ENCODE measurements around the gene SLC44A3. TPM values are rescaled to one million over a fixed set of nuclear protein-coding genes. Genes with fewer than 3 reads are reported as not detected.
A peak's percentile ranks its signal among the peaks of the same experiment; 100 is the strongest.

SLC44A3 gene
- total RNA-seq, 1 donor from 2014 or later: 19.3 TPM

GRCh38 chr1:94846308-94846707 is 26.2 kb downstream of the SLC44A3 start:
- Histone ChIP-seq H3K36me3 (peaks cover 14% of the 10 kb centered on the region), H3K27ac (no peak overlapping the region), H3K4me1 (no peaks in the 10 kb centered on the region), H3K4me3 (no peak overlapping the region), H3K9me3 (no peaks in the 10 kb centered on the region), H3K27me3 (ENCODE audit: low read depth) (no peaks in the 10 kb centered on the region)
- DNase-seq (no peak), ATAC-seq (no peak)
- no peak for TF ChIP-seq CTCF (IDR thresholded peaks at IDR 0.05)
- intact Hi-C loops (cut with DNase I): no loop called here

GRCh38 chr1:94851571-94851970 is 31.4 kb downstream of the SLC44A3 start:
- H3K36me3 ChIP-seq: peaks cover 6% of the 10 kb centered on the region
- intact Hi-C loops (cut with DNase I): no loop called here
- ATAC-seq: no peak
- no peak for DNase-seq
- H3K4me3 ChIP-seq: no peak overlapping the region
- H3K4me1 ChIP-seq: peaks cover 16% of the 10 kb centered on the region
- TF ChIP-seq CTCF (IDR thresholded peaks at IDR 0.05): no peak
- no peaks in the 10 kb centered on the region for H3K27me3 ChIP-seq (ENCODE audit: low read depth)
- no peak overlapping the region for H3K27ac ChIP-seq
- H3K9me3 ChIP-seq: no peaks in the 10 kb centered on the region

- peaks cover 16% of the 10 kb centered on the region for H3K4me1 ChIP-seq
- no peak overlapping the region for H3K27ac ChIP-seq
- H3K4me3 ChIP-seq: no peak overlapping the region
- DNase-seq: no peak
- H3K36me3 ChIP-seq: peaks cover 4% of the 10 kb centered on the region
- no peaks in the 10 kb centered on the region for H3K27me3 ChIP-seq (ENCODE audit: low read depth)
- no peaks in the 10 kb centered on the region for H3K9me3 ChIP-seq
- intact Hi-C loops (cut with DNase I): no loop called here
- no peak for TF ChIP-seq CTCF (IDR thresholded peaks at IDR 0.05)
- no peak for ATAC-seq
Measured at GRCh38 chr1:94852788-94853187, 32.6 kb downstream of the SLC44A3 start.

DNA sequence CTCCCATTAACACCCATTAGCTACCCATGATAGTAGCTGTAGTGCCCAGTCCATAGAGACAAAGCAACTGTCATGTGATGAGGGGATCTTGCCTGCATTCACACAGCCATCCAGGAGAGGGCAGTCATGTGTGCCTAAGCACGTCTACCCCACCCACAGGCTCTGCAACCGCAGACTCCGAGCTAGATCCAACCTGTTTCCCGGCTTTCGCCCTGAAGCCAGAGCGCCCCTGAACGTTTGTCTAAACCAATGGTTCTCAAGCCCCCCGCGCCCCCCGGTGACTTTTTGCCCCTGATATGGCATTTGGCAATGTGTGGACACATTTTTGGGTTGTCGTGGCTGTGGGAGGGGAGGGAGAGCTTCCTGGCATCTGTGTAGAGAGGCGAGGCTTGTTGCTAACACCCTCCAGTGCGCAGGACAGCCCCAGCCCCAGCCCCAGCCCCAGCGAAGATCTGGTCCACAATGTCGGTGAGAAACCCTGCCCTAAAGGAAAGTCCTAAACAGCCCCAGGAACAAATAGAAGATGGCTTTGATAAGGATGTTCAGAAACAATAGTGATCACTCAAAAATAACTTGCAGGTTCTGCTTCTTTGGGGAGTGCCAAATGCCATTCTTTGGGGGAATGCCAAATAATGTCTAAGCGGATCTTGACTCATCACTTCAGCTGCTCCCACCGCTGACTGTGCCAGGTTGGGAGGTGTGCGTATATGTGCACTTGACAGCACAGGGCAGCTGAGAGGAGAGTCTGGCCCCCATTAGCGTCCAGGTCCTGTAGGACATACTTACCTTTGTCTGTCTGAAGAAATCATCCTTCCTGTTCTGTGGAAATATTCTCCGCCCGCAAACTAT is 34.5 kb downstream of the SLC44A3 start:
- ATAC-seq (peak; percentile 96 to 97), DNase-seq (peak; percentile 90)
- Histone ChIP-seq H3K4me1 (peaks cover 22% of the 10 kb centered on the region), H3K9me3 (no peaks in the 10 kb centered on the region), H3K27ac (peak overlapping the region; percentile 75), H3K36me3 (no peaks in the 10 kb centered on the region), H3K27me3 (ENCODE audit: low read depth) (no peaks in the 10 kb centered on the region), H3K4me3 (peak overlapping the region; percentile 47)
- intact Hi-C loops (cut with DNase I): loop anchor here (5.0 kb wide), 1 partner anchor 188 kb away; no protein-coding TSS in a partner anchor
- TF ChIP-seq CTCF (IDR thresholded peaks at IDR 0.05): peak; percentile 92

GRCh38 chr1:94855307-94855700 is 35.1 kb downstream of the SLC44A3 start:
- no peaks in the 10 kb centered on the region for H3K36me3 ChIP-seq
- no peaks in the 10 kb centered on the region for H3K27me3 ChIP-seq (ENCODE audit: low read depth)
- DNase-seq: no peak
- intact Hi-C loops (cut with DNase I): loop anchor here (5.0 kb wide), 1 partner anchor 187 kb away; no protein-coding TSS in a partner anchor
- no peak for TF ChIP-seq CTCF (IDR thresholded peaks at IDR 0.05)
- no peaks in the 10 kb centered on the region for H3K9me3 ChIP-seq
- peaks cover 22% of the 10 kb centered on the region for H3K4me1 ChIP-seq
- peak overlapping the region; percentile 75 for H3K27ac ChIP-seq
- H3K4me3 ChIP-seq: no peak overlapping the region
- peak; percentile 64 to 74 for ATAC-seq

Data from lower lobe of right lung (tissue), 2 donors.